ENCODE data around the gene PIP5K1C. TPM values are rescaled to one million over a fixed set of nuclear protein-coding genes. Genes with fewer than 3 reads are reported as not detected.

Gene PIP5K1C
- total and polyA plus RNA-seq, 10 donors = 6.2 to 41.9 (median 33.9) TPM

DNA sequence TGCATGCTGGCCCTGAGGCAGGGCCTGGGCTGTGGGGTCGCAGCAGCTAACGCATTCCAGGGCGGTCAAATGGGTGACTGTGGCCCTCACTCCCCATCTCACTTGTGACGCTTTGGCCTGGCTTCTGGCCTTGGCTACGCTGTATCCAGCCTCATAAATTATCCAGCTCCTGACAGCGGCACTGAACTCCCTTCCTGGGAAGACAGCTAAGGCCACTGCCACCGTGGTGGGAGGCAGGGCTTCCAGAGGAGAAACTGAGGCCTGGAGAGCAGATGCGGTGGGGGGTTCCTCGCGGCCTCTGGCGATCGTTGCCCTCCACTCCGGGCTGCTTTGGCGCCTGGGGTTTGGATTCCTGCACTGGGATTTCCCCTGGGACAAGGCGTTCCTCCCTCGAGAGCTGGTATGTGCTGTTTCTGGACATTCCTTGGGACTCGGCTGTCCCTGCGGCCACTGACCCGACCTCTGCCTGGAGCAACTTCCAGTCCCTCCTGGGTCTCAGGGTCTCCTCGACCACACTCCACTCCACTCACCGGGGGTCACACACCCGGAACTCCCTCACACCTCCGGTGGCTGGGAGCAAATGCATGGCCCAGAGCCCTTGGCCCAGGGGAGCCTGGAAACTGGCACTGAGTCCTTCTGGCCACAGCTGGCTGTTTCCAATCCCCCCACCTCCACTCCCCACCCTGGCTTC, 97.0 kb downstream of the PIP5K1C start:
- 58 to 92% (median 64%) methylated on average over 21 to 23 of the region's 23 CpGs for WGBS, 5 donors
- peaks cover 38 to 62% (median 52%) of the 10 kb centered on the region in 6 donors for H3K4me1 ChIP-seq
- peak; percentile 71 for DNase-seq
- H3K27ac ChIP-seq = peak overlapping the region; percentile 13 to 88 (median 69)
- intact Hi-C loops (cut with DNase I; ENCODE audit: low total_unique reads) = no loop called here
- peaks cover 0 to 39% (median 13%) of the 10 kb centered on the region in 7 donors for H3K27me3 ChIP-seq (replicated peaks in 1 of 7)
- TF ChIP-seq POLR2A (IDR thresholded peaks at IDR 0.05) = no peak
- TF ChIP-seq POLR2AphosphoS5 (IDR thresholded peaks at IDR 0.05) = peak; percentile 50 to 75 (median 67)
- no peaks in the 10 kb centered on the region for H3K9me3 ChIP-seq
- peaks cover 0 to 12% (median 7%) of the 10 kb centered on the region in 6 donors for H3K36me3 ChIP-seq
- H3K4me3 ChIP-seq = peak overlapping the region in 1 of 8 donors; percentile 77

DNA sequence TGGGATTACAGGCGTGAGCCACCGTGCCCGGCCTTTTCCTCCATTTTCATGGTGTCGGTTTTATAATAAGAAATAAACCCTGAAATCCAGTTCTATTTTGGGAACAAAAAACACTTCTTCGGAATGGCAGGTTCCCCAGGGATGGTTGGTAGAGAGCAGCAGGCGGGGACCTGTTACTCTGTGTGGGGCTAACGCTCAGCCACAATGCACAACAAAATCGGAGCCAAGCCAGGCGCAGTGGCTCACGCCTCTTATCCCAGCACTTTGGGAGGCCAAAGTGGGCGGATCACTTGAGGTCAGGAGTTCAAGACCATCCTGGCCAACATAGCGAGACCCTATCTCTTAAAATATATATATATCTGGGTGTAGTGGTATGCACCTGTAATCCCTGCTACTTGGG, 99.2 kb downstream of the PIP5K1C start:
- WGBS, 5 donors = 92 to 95% (median 94%) methylated on average over 12 of the region's 12 CpGs
- peaks cover 23 to 39% (median 30%) of the 10 kb centered on the region in 6 donors for H3K4me1 ChIP-seq
- H3K36me3 ChIP-seq = peaks cover 0 to 21% (median 7%) of the 10 kb centered on the region in 6 donors
- no peaks in the 10 kb centered on the region for H3K9me3 ChIP-seq
- no peak overlapping the region for H3K27ac ChIP-seq
- TF ChIP-seq CTCF (IDR thresholded peaks at IDR 0.05 in 8 of 11, conservative IDR thresholded peaks at IDR 0.05 in 3 of 11) (no peak), POLR2A (IDR thresholded peaks at IDR 0.05) (no peak), POLR2AphosphoS5 (IDR thresholded peaks at IDR 0.05) (no peak)
- DNase-seq = no peak
- H3K4me3 ChIP-seq = no peak overlapping the region
- intact Hi-C loops (cut with DNase I; ENCODE audit: low total_unique reads) = no loop called here
- peaks cover 0 to 17% (median 1%) of the 10 kb centered on the region in 7 donors for H3K27me3 ChIP-seq (replicated peaks in 1 of 7)

GRCh38 chr19:3599776-3600187, 100.5 kb downstream of the PIP5K1C start:
- Histone ChIP-seq H3K27me3 (replicated peaks in 1 of 7) (peaks cover 0 to 6% (median 0%) of the 10 kb centered on the region in 7 donors), H3K9me3 (no peaks in the 10 kb centered on the region), H3K4me1 (peaks cover 13 to 27% (median 19%) of the 10 kb centered on the region in 6 donors), H3K27ac (no peak overlapping the region), H3K36me3 (peaks cover 0 to 29% (median 7%) of the 10 kb centered on the region in 6 donors), H3K4me3 (no peak overlapping the region)
- no peak for TF ChIP-seq POLR2A (IDR thresholded peaks at IDR 0.05)
- no peak for TF ChIP-seq POLR2AphosphoS5 (IDR thresholded peaks at IDR 0.05)
- no peak for TF ChIP-seq CTCF (IDR thresholded peaks at IDR 0.05 in 8 of 11, conservative IDR thresholded peaks at IDR 0.05 in 3 of 11)
- DNase-seq = no peak
- intact Hi-C loops (cut with DNase I; ENCODE audit: low total_unique reads) = no loop called here
- 82 to 97% (median 95%) methylated on average over 7 to 28 of the region's 28 CpGs for WGBS, 5 donors

GRCh38 chr19:3595521-3596061, 104.7 kb downstream of the PIP5K1C start:
- TF ChIP-seq POLR2AphosphoS5 (IDR thresholded peaks at IDR 0.05) = peak in 1 of 3 donors; percentile 27
- no peak for TF ChIP-seq POLR2A (IDR thresholded peaks at IDR 0.05)
- no peak for TF ChIP-seq CTCF (IDR thresholded peaks at IDR 0.05 in 8 of 11, conservative IDR thresholded peaks at IDR 0.05 in 3 of 11)

More at GRCh38 chr19:3595521-3596061, 104.7 kb downstream of the PIP5K1C start:
- H3K4me3 ChIP-seq = no peak overlapping the region
- H3K27ac ChIP-seq = no peak overlapping the region
- no peaks in the 10 kb centered on the region for H3K9me3 ChIP-seq
- peaks cover 0 to 29% (median 7%) of the 10 kb centered on the region in 6 donors for H3K36me3 ChIP-seq
- WGBS, 5 donors = 85 to 97% (median 91%) methylated on average over 29 to 34 of the region's 34 CpGs
- no peaks in the 10 kb centered on the region for H3K4me1 ChIP-seq
- DNase-seq = no peak
- H3K27me3 ChIP-seq (replicated peaks in 1 of 7) = no peaks in the 10 kb centered on the region
- intact Hi-C loops (cut with DNase I; ENCODE audit: low total_unique reads) = no loop called here
